NOMO-1 treated with dmso at 0.1 percent for 144 hours (cell line): ENCODE results near the gene NRXN3.

ENCODE experiments used
- DNase-seq: peaks from one replicate; lab custom pipeline; 2025; ENCODE audit not compliant: unreplicated experiment; lab: John Stamatoyannopoulos, UW

NRXN3 gene

GRCh38 chr14:79904497-79904896 lies 1734.3 kb downstream of the NRXN3 start:
- DNase-seq: no peak

- no peak for DNase-seq
Measured at GRCh38 chr14:79906994-79907393, 1736.8 kb downstream of the NRXN3 start.

- no peak for DNase-seq
Measured at GRCh38 chr14:79910086-79910485, 1739.9 kb downstream of the NRXN3 start.

- DNase-seq: no peak
Measured at GRCh38 chr14:79911744-79912143, 1741.6 kb downstream of the NRXN3 start.

GRCh38 chr14:79914595-79914994 lies 1744.4 kb downstream of the NRXN3 start:
- no peak for DNase-seq

GRCh38 chr14:79915406-79915805 lies 1745.2 kb downstream of the NRXN3 start:
- no peak for DNase-seq

- no peak for DNase-seq
Measured at GRCh38 chr14:79916281-79916680, 1746.1 kb downstream of the NRXN3 start.

- DNase-seq: no peak
Measured at GRCh38 chr14:79916892-79917291, 1746.7 kb downstream of the NRXN3 start.
